Measurements from ENCODE around the gene TKFC. TPM values are rescaled to one million over a fixed set of nuclear protein-coding genes. Genes with fewer than 3 reads are reported as not detected.

Gene TKFC
- total and polyA plus RNA-seq, 9 of the 15 experiments (the other 6 are each of a cell fraction or from before 2014, with no cell fraction given): 2.0 to 61.7 (median 28.5) TPM

- TF ChIP-seq ZNF407 (IDR thresholded peaks at IDR 0.05; ENCODE audit: low read depth) (no peak), ZNF644 (tag; IDR thresholded peaks at IDR 0.05; ENCODE audit: low read depth) (no peak), ELF4 (CRISPR knock-in tag; IDR thresholded peaks at IDR 0.05) (peak; percentile 55; the same call in 1 of the 2 replicates), L3MBTL2 (IDR thresholded peaks at IDR 0.05) (peak; percentile 97), REST (IDR thresholded peaks at IDR 0.05; ENCODE audit: borderline replicate concordance) (no peak), REST (CRISPR knock-in tag; IDR thresholded peaks at IDR 0.05; ENCODE audit: low read depth) (peak; percentile 52; the same call in 1 of the 2 replicates), MBD1 (CRISPR knock-in tag; IDR thresholded peaks at IDR 0.05) (no peak), ZNF184 (CRISPR knock-in tag; IDR thresholded peaks at IDR 0.05) (no peak)
Observed at GRCh38 chr11:61361741-61362541, 28.9 kb downstream of the TKFC start, which contains the start of the genes CYB561A3 and TMEM138 (continued).

Data from K562 (cell line).